GM12875 (cell line): Measurements from ENCODE around the gene SCN4A.

Experiments used
- H3K4me3 ChIP-seq: one replicate; pipeline ENCODE4 v1.5.1; 2011; ENCODE audit warnings: low read depth, low read length, control low read depth
- CTCF ChIP-seq: IDR thresholded peaks from 2 replicates; pipeline ENCODE4 v1.5.1; 2011; ENCODE audit warnings: low read depth, mild to moderate bottlenecking, control low read depth, inconsistent platforms, low read length, moderate library complexity, borderline replicate concordance; ENCODE audit not compliant: insufficient read depth

SCN4A gene

GRCh38 chr17:63993368-63993985, 20.8 kb upstream of the SCN4A start:
- H3K4me3 ChIP-seq: no peak overlapping the region
- TF ChIP-seq CTCF: no peak

GRCh38 chr17:63991611-63992010, 18.9 kb upstream of the SCN4A start:
- no peak overlapping the region for H3K4me3 ChIP-seq
- no peak for TF ChIP-seq CTCF

GRCh38 chr17:63989622-63990345, 17.1 kb upstream of the SCN4A start:
- H3K4me3 ChIP-seq: no peak overlapping the region
- TF ChIP-seq CTCF: no peak

GRCh38 chr17:63988741-63989621, 16.3 kb upstream of the SCN4A start:
- no peak overlapping the region for H3K4me3 ChIP-seq
- TF ChIP-seq CTCF: no peak

GRCh38 chr17:63988127-63988478, 15.4 kb upstream of the SCN4A start:
- TF ChIP-seq CTCF: no peak
- H3K4me3 ChIP-seq: no peak overlapping the region

- H3K4me3 ChIP-seq: no peak overlapping the region
- TF ChIP-seq CTCF: no peak
Observed at GRCh38 chr17:63987221-63988126, 14.8 kb upstream of the SCN4A start.
